BJ (cell line): ENCODE data around the gene RINT1. TPM values are rescaled to one million over a fixed set of nuclear protein-coding genes. Genes with fewer than 3 reads are reported as not detected.
"Not testable (repeated sequence)": the region's sequence is repeated elsewhere in the genome, so short reads cannot be mapped to it uniquely, and the experiment has no call there.

ENCODE experiments used
- CTCF ChIA-PET: fragments of 350-600 bp; formaldehyde crosslinking; extraction: SDS; loops from one replicate; lab custom pipeline; 2021; ENCODE audit warnings: antibody characterized with exemption, inconsistent platforms; lab: Yijun Ruan, JAX
- POLR2A ChIA-PET: fragments of 300-600 bp; sonication (Branson Sonifier 250); formaldehyde crosslinking; extraction: SDS; loops from one replicate; lab custom pipeline; 2021; ENCODE audit warnings: antibody characterized with exemption; lab: Charles Lee
- DNase-seq: peaks from one replicate; pipeline ENCODE4 v3.0.0-alpha.2; 2011; ENCODE audit warnings: low read depth
- H3K27me3 ChIP-seq: 2 replicates; pipeline ENCODE4 v1.6.0; 2011; ENCODE audit warnings: low read length; ENCODE audit not compliant: control insufficient read depth, insufficient read depth
- H3K36me3 ChIP-seq: 2 replicates; pipeline ENCODE4 v1.5.1; 2011; ENCODE audit warnings: low read length; ENCODE audit not compliant: control insufficient read depth, insufficient read depth
- H3K4me3 ChIP-seq: 2 replicates; pipeline ENCODE4 v1.5.1; 2011; ENCODE audit warnings: low read depth, mild to moderate bottlenecking, control low read depth, low read length
- CTCF ChIP-seq: IDR thresholded peaks from 2 replicates; pipeline ENCODE4 v1.5.1; 2011; ENCODE audit warnings: low read depth, mild to moderate bottlenecking, control low read depth, inconsistent platforms, low read length, moderate library complexity; ENCODE audit not compliant: insufficient read depth
- polyA plus RNA-seq: library from polyadenylated mRNA; depleted of rRNA; stranded (reverse); fragments of >200 nt; gene quantifications from 2 replicates; pipeline ENCODE4 v1.2.3, GENCODE V29; 2011

RINT1 gene
- polyA plus RNA-seq, 1 experiment = 11.0 TPM

- POLR2A ChIA-PET = no interaction called here
- TF ChIP-seq CTCF = no peak
- CTCF ChIA-PET = no interaction called here
These were observed 19.0 kb upstream of the RINT1 start for GRCh38 chr7:105512926-105513526.

GRCh38 chr7:105515610-105516009 lies 16.4 kb upstream of the RINT1 start:
- H3K36me3 ChIP-seq, H3K27me3 ChIP-seq, POLR2A ChIA-PET, H3K4me3 ChIP-seq, DNase-seq, CTCF ChIA-PET: not testable (repeated sequence)

More at GRCh38 chr7:105512926-105513526, 19.0 kb upstream of the RINT1 start:
- no peak for DNase-seq
- Histone ChIP-seq H3K4me3 (no peak overlapping the region), H3K36me3 (peaks cover 2% of the 10 kb centered on the region; the same call in 1 of the 2 replicates), H3K27me3 (no peaks in the 10 kb centered on the region)

- no peak for TF ChIP-seq CTCF
- CTCF ChIA-PET = no interaction called here
These were observed 12.6 kb upstream of the RINT1 start for GRCh38 chr7:105519353-105519752.

GRCh38 chr7:105520620-105521019 lies 11.4 kb upstream of the RINT1 start:
- DNase-seq, H3K4me3 ChIP-seq, H3K36me3 ChIP-seq, H3K27me3 ChIP-seq, POLR2A ChIA-PET: not testable (repeated sequence)
- CTCF ChIA-PET = interaction anchor here (0.7 kb wide), 1 partner anchor 11 kb away, joined by 3 read pairs; no protein-coding TSS in a partner anchor

More at GRCh38 chr7:105519353-105519752, 12.6 kb upstream of the RINT1 start:
- DNase-seq = no peak
- Histone ChIP-seq H3K4me3 (no peak overlapping the region), H3K27me3 (no peaks in the 10 kb centered on the region), H3K36me3 (no peaks in the 10 kb centered on the region)
- POLR2A ChIA-PET = interaction anchor here (1.0 kb wide), 1 partner anchor 12 kb away, joined by 3 read pairs; the partner anchor contains the start of gene RINT1

- Histone ChIP-seq H3K4me3 (peak overlapping the region; percentile 53), H3K36me3 (no peaks in the 10 kb centered on the region), H3K27me3 (no peaks in the 10 kb centered on the region)
- DNase-seq = no peak
- POLR2A ChIA-PET = no interaction called here
- CTCF ChIA-PET = interaction anchor here (0.7 kb wide), 1 partner anchor 10 kb away, joined by 3 read pairs; no protein-coding TSS in a partner anchor
- no peak for TF ChIP-seq CTCF
These were observed 10.8 kb upstream of the RINT1 start for GRCh38 chr7:105521027-105521716.

GRCh38 chr7:105521717-105522463 lies 10.1 kb upstream of the RINT1 start, which contains the start of gene PUS7:
Gene PUS7 (minus strand): TSS chr7:105522271. CDS start chr7:105508512, 13,759 bp downstream.
- TF ChIP-seq CTCF = no peak
- POLR2A ChIA-PET = no interaction called here
- CTCF ChIA-PET = interaction anchor here (1.5 kb wide), 1 partner anchor 10 kb away, joined by 4 read pairs; the partner anchor contains the start of gene RINT1
- peak; percentile 53 for DNase-seq
- Histone ChIP-seq H3K4me3 (peak within 1 kb of the TSS; percentile 53), H3K36me3 (no peaks in the 10 kb centered on the region), H3K27me3 (no peaks in the 10 kb centered on the region)

GRCh38 chr7:105524423-105524822 lies 7.6 kb upstream of the RINT1 start:
- H3K27me3 ChIP-seq, CTCF ChIA-PET, H3K4me3 ChIP-seq, POLR2A ChIA-PET, H3K36me3 ChIP-seq, DNase-seq: not testable (repeated sequence)
